Urothelium cell line (cell line): ENCODE data around the gene PTPN18.
"Not testable (repeated sequence)": the region's sequence is repeated elsewhere in the genome, so short reads cannot be mapped to it uniquely, and the experiment has no call there.

Source experiments
- DNase-seq: peaks from one replicate; pipeline ENCODE4 v3.0.0; 2011; ENCODE audit warnings: low spot score, mixed read lengths
- FAIRE-seq: peaks from 2 replicates; lab custom pipeline; 2011; peaks lifted over from hg19 to GRCh38; lab: Jason Lieb, UNC

The PTPN18 gene, protein sequence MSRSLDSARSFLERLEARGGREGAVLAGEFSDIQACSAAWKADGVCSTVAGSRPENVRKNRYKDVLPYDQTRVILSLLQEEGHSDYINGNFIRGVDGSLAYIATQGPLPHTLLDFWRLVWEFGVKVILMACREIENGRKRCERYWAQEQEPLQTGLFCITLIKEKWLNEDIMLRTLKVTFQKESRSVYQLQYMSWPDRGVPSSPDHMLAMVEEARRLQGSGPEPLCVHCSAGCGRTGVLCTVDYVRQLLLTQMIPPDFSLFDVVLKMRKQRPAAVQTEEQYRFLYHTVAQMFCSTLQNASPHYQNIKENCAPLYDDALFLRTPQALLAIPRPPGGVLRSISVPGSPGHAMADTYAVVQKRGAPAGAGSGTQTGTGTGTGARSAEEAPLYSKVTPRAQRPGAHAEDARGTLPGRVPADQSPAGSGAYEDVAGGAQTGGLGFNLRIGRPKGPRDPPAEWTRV

DNA sequence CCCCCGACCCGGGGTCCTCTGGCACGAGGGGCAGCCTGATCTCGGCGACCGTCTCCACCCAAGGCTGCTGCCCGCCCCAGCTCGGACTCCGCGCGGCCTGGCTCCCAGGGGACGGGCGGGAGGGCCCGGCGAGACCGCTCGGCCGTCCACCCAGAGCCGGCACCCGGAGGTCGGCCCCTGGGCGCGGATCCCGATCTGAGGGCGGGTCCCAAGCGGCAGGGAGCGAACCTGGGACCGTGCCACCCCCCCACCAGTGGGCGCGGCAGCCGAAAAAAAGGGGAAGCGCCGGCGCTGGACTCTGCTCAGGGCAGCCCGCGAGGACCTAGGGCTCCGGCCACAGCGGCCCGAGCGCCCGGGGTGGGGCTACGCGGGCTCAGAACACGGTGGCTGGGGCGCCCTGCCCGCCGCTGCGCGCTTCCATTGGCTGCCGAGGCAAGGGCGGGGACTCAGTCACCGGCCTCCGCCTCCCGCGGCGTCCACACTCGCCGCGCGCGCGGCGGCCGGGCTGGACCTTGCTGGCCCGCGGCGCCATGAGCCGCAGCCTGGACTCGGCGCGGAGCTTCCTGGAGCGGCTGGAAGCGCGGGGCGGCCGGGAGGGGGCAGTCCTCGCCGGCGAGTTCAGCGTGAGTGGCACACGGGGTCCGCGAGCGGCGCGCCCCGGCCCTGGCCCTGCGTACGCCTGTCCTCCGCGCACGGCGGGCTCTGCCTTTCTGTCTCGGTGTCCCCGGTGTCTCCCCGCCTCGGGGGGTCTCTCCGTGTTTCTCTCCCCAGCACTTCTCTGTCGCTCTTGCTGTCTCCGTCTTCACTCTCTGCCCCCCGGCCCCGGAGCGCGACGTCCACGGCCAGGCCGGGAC lies at the start of gene PTPN18:
PTPN18 (plus strand) TSS at position 479 of the 854 bp plus-strand sequence; CDS start at position 531, 52 bp downstream.
- FAIRE-seq: no peak
- DNase-seq: peak; percentile 95

DNA sequence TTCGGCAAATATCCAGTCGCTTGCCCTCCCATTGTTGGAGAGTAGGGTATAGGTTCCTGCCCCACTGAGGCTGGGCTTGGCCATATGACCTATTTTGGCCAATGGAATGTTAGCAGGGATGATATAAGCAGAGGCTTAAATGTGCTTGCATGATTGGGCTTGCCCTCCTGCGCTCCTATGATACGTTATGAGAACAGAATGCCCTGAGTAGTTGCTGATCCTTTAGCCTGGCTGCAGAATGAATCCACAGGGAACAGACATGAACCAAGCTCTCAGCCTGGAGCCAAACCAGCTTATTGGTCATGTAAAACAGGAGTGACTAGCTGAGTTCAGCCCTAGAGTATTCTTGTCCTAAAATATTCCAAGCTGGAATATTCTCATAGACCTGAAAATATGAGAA lies 48.0 kb upstream of the PTPN18 start:
- FAIRE-seq (peak; percentile 52), DNase-seq (no peak)

DNA sequence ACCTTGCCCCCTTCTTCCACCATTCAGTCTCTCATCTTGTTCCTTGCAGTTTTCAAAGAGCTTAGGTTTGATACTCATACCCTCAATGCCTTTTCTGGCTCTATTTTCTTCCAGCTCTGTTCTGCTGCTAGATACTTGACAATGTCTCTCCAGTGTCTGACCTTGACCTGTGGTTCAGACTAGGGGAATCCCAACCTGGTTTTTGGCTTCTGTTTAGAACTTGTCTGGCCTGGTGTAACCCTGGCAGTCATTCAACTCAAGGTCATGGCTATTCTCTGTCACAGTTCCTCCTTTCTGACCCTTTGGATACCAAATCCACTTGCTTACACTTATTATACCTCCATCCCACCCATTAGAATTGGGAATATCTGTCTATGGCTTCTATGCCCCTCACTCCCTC lies 45.0 kb upstream of the PTPN18 start:
- FAIRE-seq: no peak
- DNase-seq: no peak

GRCh38 chr2:130313812-130314334 lies 42.0 kb upstream of the PTPN18 start:
- FAIRE-seq (peak; percentile 66), DNase-seq (no peak)

GRCh38 chr2:130314377-130314776 lies 41.5 kb upstream of the PTPN18 start:
- no peak for DNase-seq
- FAIRE-seq: no peak

GRCh38 chr2:130316596-130316995 lies 39.3 kb upstream of the PTPN18 start:
- DNase-seq (no peak), FAIRE-seq (no peak)

DNA sequence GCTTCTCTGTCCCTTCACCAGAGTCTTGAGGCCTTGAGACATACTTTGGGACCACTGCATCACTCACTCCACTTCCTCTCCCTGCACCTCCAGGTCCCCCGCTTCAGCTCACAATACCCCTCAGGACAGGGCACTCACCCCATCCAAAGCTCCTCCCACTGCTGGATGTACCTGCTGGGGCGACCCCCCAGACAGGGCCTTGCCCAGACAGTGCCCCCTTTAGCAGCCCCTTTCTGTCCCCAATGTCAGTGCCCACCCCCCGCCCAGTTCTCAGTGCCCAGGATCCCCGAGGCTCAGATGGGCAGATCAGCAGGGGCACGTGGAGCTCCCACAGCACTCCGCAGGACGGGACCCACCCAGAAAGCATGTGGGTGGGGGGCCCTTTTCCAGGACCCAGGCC lies 37.0 kb upstream of the PTPN18 start:
- DNase-seq: no peak

GRCh38 chr2:130319536-130319935 lies 36.3 kb upstream of the PTPN18 start:
- DNase-seq (no peak), FAIRE-seq (no peak)

More for the DNA sequence above, 37.0 kb upstream of the PTPN18 start:
- no peak for FAIRE-seq

DNA sequence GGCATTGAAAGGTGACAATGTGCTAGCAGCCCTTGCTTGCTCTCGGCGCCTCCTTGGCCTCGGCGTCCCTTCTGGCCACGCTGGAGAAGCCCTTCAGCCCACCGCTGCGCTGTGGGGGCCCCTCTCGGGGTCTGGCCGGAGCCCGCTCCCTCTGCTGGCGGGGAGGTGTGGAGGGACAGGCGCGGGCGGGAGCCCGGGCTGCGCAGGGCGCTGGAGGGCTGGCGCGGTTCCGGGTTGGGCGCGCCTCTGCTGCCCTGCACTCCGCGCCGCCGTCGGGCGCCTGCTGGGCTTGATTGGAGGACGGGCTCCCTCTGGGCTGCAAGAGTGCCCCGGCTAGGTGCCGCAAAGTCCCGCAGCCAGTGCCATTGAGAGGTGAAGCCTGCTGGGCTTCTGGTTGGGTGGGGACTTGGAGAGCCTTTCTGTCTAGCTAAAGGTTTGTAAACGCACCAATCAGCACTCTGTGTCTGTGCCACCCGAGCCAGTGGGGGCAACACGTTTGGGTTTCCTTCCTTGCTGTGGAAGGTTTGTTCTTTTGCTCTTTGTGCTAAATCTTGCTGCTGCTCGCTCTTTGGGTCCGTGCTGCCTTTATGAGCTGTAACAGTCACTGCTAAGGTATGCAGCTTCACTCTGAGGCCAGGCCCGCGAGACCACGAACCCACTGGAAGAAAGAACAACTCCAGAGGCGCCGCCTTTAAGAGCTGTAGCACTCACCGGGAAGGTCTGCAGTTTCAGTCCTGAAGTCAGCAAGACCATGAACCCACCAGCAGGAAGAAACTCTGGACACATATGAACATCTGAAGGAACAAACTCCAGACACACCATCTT lies 27.9 kb upstream of the PTPN18 start:
- DNase-seq (peak; percentile 64), FAIRE-seq (peak; percentile 88)

DNA sequence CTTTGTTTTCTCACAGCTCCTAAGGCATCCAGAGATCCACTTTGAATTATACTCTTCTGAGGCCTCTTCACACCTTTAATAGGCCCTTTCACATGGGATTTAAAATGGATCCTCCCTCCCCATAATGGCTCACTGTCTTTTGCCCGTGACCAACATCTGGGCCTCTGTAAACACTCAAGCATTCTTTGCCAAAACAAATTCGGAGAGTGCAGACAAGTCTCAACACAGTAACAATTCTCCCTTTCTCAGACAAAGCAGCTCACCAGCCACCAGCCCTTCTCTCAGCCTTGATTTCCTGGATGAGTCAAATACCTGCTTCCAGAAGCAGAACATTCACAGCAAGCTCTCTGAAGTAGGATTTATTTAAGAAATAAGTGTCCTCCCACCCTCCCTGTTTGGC lies 27.1 kb upstream of the PTPN18 start:
- FAIRE-seq (no peak), DNase-seq (peak; percentile 26)

- FAIRE-seq: peak; percentile 83
- DNase-seq: peak; percentile 84
Observed at GRCh38 chr2:130332271-130333073, 23.4 kb upstream of the PTPN18 start.

- DNase-seq, FAIRE-seq: not testable (repeated sequence)
Observed at GRCh38 chr2:130333253-130333652, 22.6 kb upstream of the PTPN18 start.

DNA sequence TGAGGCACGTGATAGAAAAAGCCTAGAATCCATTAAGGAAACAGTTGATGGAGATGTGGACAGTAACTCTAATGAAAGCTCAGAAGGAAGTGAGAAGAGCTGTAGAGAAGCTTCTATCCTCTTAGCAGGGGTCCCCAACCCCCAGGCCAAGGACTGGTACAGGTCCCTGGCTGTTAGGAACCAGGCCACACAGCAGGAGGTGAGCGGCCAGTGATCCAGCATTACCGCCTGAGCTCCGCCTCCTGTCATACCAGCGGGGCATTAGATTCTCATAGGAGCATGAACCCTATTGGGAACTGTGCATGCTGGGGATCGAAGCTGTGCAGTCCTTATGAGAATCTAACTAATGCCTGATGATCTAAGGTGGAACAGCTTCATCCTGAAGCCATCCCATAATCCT lies 21.8 kb upstream of the PTPN18 start:
- no peak for DNase-seq
- FAIRE-seq: no peak

- no peak for FAIRE-seq
Observed at GRCh38 chr2:130335226-130335625, 20.6 kb upstream of the PTPN18 start.

DNA sequence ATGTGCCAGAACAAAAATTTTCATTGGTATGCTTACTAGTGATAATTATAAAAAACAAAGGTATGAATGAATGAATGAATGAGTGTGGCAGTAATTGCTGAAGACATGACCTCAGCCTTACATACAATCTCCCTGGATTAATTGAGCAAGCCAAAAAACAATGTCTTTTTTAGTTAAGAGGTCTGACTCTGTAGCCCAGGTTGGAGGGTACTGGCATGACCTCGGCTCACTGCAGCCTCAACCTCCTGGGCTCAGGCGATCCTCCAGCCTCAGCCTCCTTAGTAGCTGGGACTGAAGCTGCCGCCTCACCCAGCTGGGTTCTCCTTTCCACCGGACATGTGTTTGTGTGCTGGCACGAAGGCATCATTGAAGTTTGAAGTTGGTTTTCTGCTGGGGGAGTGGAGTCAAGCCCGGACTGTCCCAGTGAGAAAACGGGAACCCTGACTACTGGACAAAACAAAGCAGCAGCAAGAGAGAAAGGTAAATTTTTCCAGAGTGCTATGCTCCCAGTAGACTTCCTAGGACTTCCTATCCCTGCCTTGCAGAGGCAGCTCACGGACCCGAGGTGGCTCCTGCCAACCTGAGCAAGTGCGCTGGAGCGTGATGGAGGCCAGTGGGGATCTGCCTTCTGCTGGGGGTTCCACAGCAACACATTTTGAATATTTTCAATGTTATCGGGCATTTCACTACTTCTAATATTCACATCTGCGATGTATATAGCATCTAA lies 19.5 kb upstream of the PTPN18 start:
- FAIRE-seq: no peak
- no peak for DNase-seq

More at GRCh38 chr2:130335226-130335625, 20.6 kb upstream of the PTPN18 start:
- no peak for DNase-seq

DNA sequence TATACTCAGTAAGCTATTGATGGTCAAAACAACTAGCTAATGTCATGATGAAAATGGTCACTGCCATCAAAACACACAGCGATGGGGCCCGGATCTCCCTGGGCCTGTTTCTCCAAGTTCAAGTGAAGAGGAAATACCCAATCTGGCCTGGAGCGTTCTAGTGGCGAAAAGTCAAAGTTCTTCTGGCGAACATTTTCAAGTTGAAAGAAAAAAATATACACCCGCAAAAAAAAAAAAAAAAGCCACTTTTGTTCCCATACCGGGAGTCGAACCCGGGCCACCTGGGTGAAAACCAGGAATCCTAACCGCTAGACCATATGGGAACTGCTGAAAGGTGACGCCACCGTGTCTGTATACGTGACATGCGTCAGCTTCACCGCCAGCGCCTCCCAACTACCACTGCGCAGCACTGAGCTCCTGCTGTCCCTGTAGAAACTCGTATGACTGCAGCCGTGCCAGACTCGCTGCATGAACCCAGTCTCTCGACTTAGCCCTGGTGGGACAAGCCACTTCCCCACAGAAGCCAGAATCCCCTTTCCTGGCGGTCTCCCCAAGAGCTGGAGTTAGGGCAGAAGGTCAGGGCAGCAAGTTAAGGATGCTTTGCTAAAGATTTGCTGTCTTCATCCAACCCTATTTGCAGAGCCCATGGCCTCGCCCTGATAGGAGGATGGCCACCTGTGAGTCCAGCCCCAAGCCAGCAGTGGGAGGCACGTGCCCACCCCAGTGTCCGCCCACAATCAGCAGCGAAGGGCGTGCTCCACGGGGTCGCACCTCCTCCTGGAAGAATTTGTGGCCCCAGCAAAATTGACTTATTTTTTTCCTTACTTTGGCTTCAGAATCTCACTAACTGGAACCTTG lies 18.8 kb upstream of the PTPN18 start:
- FAIRE-seq (no peak), DNase-seq (peak; percentile 82)

DNA sequence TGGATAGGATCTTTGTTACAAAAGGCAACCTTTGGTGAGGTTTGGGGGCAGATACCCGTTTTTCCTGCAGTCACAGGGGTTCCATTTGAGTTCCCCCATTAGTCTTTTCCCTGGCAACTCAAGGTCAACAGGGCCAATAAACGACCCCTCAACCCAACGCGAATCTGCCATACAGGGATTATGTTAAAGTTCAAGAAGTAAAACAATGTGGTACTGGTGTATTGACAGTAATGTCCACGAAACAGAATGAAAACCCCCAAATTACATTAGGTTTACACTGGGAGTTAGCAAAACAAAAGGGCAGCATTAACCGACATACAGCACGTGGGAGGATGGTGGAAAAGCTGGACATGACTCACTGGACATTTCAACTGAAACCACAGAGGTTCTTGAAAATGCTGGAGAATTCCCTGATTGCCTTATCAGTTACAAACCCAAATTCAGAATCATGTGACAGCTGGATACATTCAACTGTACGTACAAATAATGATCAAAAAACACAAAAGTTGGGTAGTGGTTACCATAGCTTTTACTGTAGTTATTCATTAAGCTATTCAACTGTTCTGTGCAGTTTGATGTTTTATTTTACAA lies 18.0 kb upstream of the PTPN18 start:
- DNase-seq: no peak
- no peak for FAIRE-seq
